IMR-90 (cell line): ENCODE measurements around the gene FLRT3. TPM values are rescaled to one million over a fixed set of nuclear protein-coding genes. Genes with fewer than 3 reads are reported as not detected.

ENCODE experiments used
- ATAC-seq: fragments of 200-7000 bp; cut with Tn5 transposase; 2 replicates; pipeline ENCODE4 v1.9.1; 2020; ENCODE audit warnings: low read depth, mild to moderate bottlenecking, moderate library complexity
- BruUV-seq: library from RNA; stranded (reverse); fragments of 400-500 nt; replicated peaks from 2 replicates; lab custom pipeline; 2021; lab: Mats Ljungman, UMichigan
- CTCF ChIA-PET: fragments of 300-600 bp; formaldehyde crosslinking; extraction: SDS; loops from one replicate; lab custom pipeline; 2021; ENCODE audit warnings: antibody characterized with exemption; lab: Yijun Ruan, JAX
- POLR2A ChIA-PET: fragments of 300-600 bp; sonication (Branson Sonifier 250); formaldehyde crosslinking; loops from one replicate; lab custom pipeline; 2022; ENCODE audit warnings: antibody characterized with exemption; ENCODE audit not compliant: unreplicated experiment; lab: Charles Lee
- DNase-seq: peaks from one replicate; pipeline ENCODE4 v3.0.0; 2013
- H2AFZ ChIP-seq: replicated peaks from 2 replicates; pipeline ENCODE3; 2013; ENCODE audit warnings: low read length, mild to moderate bottlenecking; ENCODE audit not compliant: poor library complexity
- H2AK5ac ChIP-seq: 2 replicates; pipeline ENCODE4 v1.6.1; 2013; ENCODE audit warnings: low read depth, low read length, inconsistent platforms
- H2AK9ac ChIP-seq: replicated peaks from 2 replicates; pipeline ENCODE3; 2013; ENCODE audit warnings: mild to moderate bottlenecking, low read depth, low read length, moderate library complexity; ENCODE audit not compliant: poor library complexity
- H2BK120ac ChIP-seq: 2 replicates; pipeline ENCODE4 v1.6.1; 2013; ENCODE audit warnings: low read depth, low read length, inconsistent platforms
- H2BK15ac ChIP-seq: 3 replicates; pipeline ENCODE4 v1.6.1; 2013; ENCODE audit warnings: low read depth, low read length, inconsistent platforms
- H2BK20ac ChIP-seq: 2 replicates; pipeline ENCODE4 v1.6.1; 2013; ENCODE audit warnings: low read depth, mild to moderate bottlenecking, inconsistent platforms, low read length, moderate library complexity
- H2BK5ac ChIP-seq: 2 replicates; pipeline ENCODE4 v1.6.1; 2013; ENCODE audit warnings: mild to moderate bottlenecking, low read depth, low read length, inconsistent platforms; ENCODE audit not compliant: poor library complexity, severe bottlenecking
- H3K14ac ChIP-seq: replicated peaks from 2 replicates; pipeline ENCODE4 v1.6.1; 2013; ENCODE audit warnings: low read depth, low read length, inconsistent platforms
- H3K18ac ChIP-seq: 2 replicates; pipeline ENCODE4 v1.6.1; 2013; ENCODE audit warnings: low read depth, low read length, control low read depth
- H3K23ac ChIP-seq: 2 replicates; pipeline ENCODE4 v1.6.1; 2013; ENCODE audit warnings: low read depth, low read length, inconsistent platforms
- H3K27ac ChIP-seq: 2 replicates; pipeline ENCODE4 v1.5.1; 2013; ENCODE audit warnings: mild to moderate bottlenecking, control low read depth, low read length; ENCODE audit not compliant: insufficient read depth
- H3K27me3 ChIP-seq: 2 replicates; pipeline ENCODE4 v1.6.1; 2013; ENCODE audit warnings: low read length; ENCODE audit not compliant: control insufficient read depth, insufficient read depth
- H3K36me3 ChIP-seq: 2 replicates; pipeline ENCODE4 v1.6.1; 2013; ENCODE audit warnings: low read length, mixed read lengths; ENCODE audit not compliant: control insufficient read depth, insufficient read depth
- H3K4ac ChIP-seq: 2 replicates; pipeline ENCODE4 v1.6.1; 2013; ENCODE audit warnings: low read depth, low read length, inconsistent platforms
- H3K4me1 ChIP-seq: 2 replicates; pipeline ENCODE4 v1.6.1; 2013; ENCODE audit warnings: low read length, mixed read lengths; ENCODE audit not compliant: control insufficient read depth, insufficient read depth
- H3K4me2 ChIP-seq: 2 replicates; pipeline ENCODE4 v1.6.1; 2013; ENCODE audit warnings: low read depth, mild to moderate bottlenecking, control low read depth, low read length, moderate library complexity
- H3K4me3 ChIP-seq: 2 replicates; pipeline ENCODE4 v1.5.1; 2013; ENCODE audit warnings: low read depth, mild to moderate bottlenecking, control low read depth, low read length, moderate library complexity; ENCODE audit not compliant: insufficient read depth
- H3K56ac ChIP-seq: 2 replicates; pipeline ENCODE4 v1.6.1; 2013; ENCODE audit warnings: low read length, inconsistent platforms; ENCODE audit not compliant: insufficient read depth; ENCODE audit errors: extremely low read depth
- H3K79me1 ChIP-seq, 2 experiments: 2 replicates each; pipeline ENCODE4 v1.6.1; 2013; ENCODE audit warnings: low read length in 2 of 2, inconsistent platforms in 1 of 2, low read depth in 1 of 2
- H3K9ac ChIP-seq: 2 replicates; pipeline ENCODE4 v1.6.1; 2013; ENCODE audit warnings: low read depth, low read length, control low read depth
- H3K9me1 ChIP-seq: 2 replicates; pipeline ENCODE4 v1.6.1; 2013; ENCODE audit warnings: low read length, inconsistent platforms; ENCODE audit not compliant: insufficient read depth
- H3K9me3 ChIP-seq: 2 replicates; pipeline ENCODE4 v1.6.1; 2013; ENCODE audit warnings: low read length; ENCODE audit not compliant: control insufficient read depth, insufficient read depth
- H4K20me1 ChIP-seq: 2 replicates; pipeline ENCODE4 v1.6.1; 2013; ENCODE audit warnings: low read length, inconsistent platforms; ENCODE audit not compliant: insufficient read depth
- H4K5ac ChIP-seq: 2 replicates; pipeline ENCODE4 v1.6.1; 2013; ENCODE audit warnings: mild to moderate bottlenecking, low read depth, low read length, control low read depth
- H4K8ac ChIP-seq, 2 experiments: 2 replicates each; pipeline ENCODE4 v1.6.1; 2013; ENCODE audit warnings: low read depth in 2 of 2, low read length in 2 of 2, control low read depth in 1 of 2, inconsistent platforms in 1 of 2
- H4K91ac ChIP-seq: 2 replicates; pipeline ENCODE4 v1.6.1; 2013; ENCODE audit warnings: low read depth, low read length, inconsistent platforms; ENCODE audit not compliant: insufficient read depth
- MAZ ChIP-seq: IDR thresholded peaks from 2 replicates; pipeline ENCODE4 v1.6.1; 2012; ENCODE audit warnings: low read depth, mild to moderate bottlenecking, low read length, improper control_type of control experiment, moderate library complexity, borderline replicate concordance
- RCOR1 ChIP-seq: IDR thresholded peaks from 2 replicates; pipeline ENCODE4 v1.6.1; 2012; ENCODE audit warnings: mild to moderate bottlenecking, low read length, improper control_type of control experiment; ENCODE audit not compliant: insufficient replicate concordance
- RFX5 ChIP-seq: IDR thresholded peaks from 2 replicates; pipeline ENCODE4 v1.8.0; 2012; ENCODE audit warnings: low read depth, mild to moderate bottlenecking, low read length, moderate library complexity
- WGBS, 2 experiments: methylation state at CpG; one replicate each; pipeline versions ENCODE4 v1.1.5 to v1.1.7; 2013; ENCODE audit warnings: missing lambda C conversion rate in 2 of 2; ENCODE audit not compliant: insufficient read length in 1 of 2; ENCODE audit errors: extremely low coverage in 2 of 2; 5-methylcytosine and 5-hydroxymethylcytosine counted together
- dilution Hi-C: fragments of 300-500 bp; cut with HindIII; formaldehyde crosslinking; loops from one replicate; pipeline ENCODE4 v1.14.3; 2018; ENCODE audit warnings: low sequenced_read_pairs; ENCODE audit not compliant: unreplicated experiment
- in situ Hi-C: fragments of 300-500 bp; cut with MboI; formaldehyde crosslinking; loops from 3 replicates; pipeline ENCODE4 v1.14.3; 2019; ENCODE audit warnings: low sequenced_read_pairs, inconsistent platforms, mixed read lengths
- intact Hi-C: fragments of 100-400 bp; cut with micrococcal nuclease; formaldehyde crosslinking; loops from 2 replicates; pipeline ENCODE4 v1.10.0; 2022
- polyA plus RNA-seq, 3 experiments: library from polyadenylated mRNA; depleted of rRNA; stranded (reverse); fragments of >200 nt; gene quantifications; 2 replicates each; pipeline ENCODE4 v1.2.3, GENCODE V29; 2012; ENCODE audit warnings: low replicate concordance in 1 of 3
- total RNA-seq: library from RNA; depleted of rRNA; stranded (reverse); fragments of >200 nt; gene quantifications from 2 replicates; pipeline ENCODE4 v1.2.3, GENCODE V29; 2012
- TF ChIP-seq, protein P1 (sequence below): fragments of 150-350 bp; IDR thresholded peaks from 2 replicates; pipeline ENCODE4 v1.6.1; 2016; ENCODE audit warnings: low read depth, mild to moderate bottlenecking, low read length, moderate library complexity, borderline replicate concordance
- TF ChIP-seq, protein P2 (sequence below): fragments of 150-350 bp; IDR thresholded peaks from 2 replicates; pipeline ENCODE4 v1.6.1; 2017; ENCODE audit warnings: mild to moderate bottlenecking, antibody characterized with exemption, low read length, low read depth

Gene FLRT3
- total and polyA plus RNA-seq, 2 of the 4 experiments (the other 2 are of a cell fraction), result 1.8 to 6.6 TPM

DNA sequence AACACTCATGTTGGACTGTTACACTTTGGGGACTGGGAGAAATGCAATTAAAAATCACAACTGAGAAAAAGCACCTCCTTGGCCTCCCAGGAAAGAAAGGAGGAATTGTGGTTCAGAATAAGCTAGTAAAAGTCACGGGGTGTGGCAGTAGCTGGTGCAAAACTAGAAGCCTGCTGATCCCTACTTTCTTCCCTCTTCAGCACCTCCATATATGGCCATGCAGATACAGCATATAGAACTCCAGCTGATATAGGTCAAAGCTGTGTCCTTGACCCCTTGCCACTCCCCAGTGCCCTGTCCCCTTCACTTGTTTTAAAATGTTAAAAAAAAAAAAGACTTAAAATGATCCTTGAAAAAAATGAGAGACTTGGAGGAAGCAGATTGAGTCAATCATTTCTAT is 5.5 kb upstream of the FLRT3 start:
- no peak overlapping the region for H2BK120ac ChIP-seq
- H3K4me3 ChIP-seq, result no peak overlapping the region
- DNase-seq (no peak), ATAC-seq (no peak)
- H2AK9ac ChIP-seq, result no peak overlapping the region
- no peak overlapping the region for H2BK15ac ChIP-seq
- dilution Hi-C loops, result no loop called here
- no peak overlapping the region for H2AFZ ChIP-seq
- no peak overlapping the region for H4K5ac ChIP-seq
- intact Hi-C loops, result no loop called here
- H3K4me1 ChIP-seq, result peaks cover 2% of the 10 kb centered on the region; the same call in 1 of the 2 replicates
- no peak overlapping the region for H3K18ac ChIP-seq
- no peaks in the 10 kb centered on the region for H4K20me1 ChIP-seq
- H3K4me2 ChIP-seq, result no peak overlapping the region
- no peak overlapping the region for H3K56ac ChIP-seq
- H3K9ac ChIP-seq, result no peak overlapping the region
- H2BK5ac ChIP-seq, result no peak overlapping the region
- no peak overlapping the region for H3K14ac ChIP-seq
- in situ Hi-C loops, result no loop called here
- H3K4ac ChIP-seq, result no peak overlapping the region
- no peak overlapping the region for H2AK5ac ChIP-seq
- TF ChIP-seq RFX5 (no peak), MAZ (no peak), RCOR1 (no peak)
- TF ChIP-seq, protein P1, sequence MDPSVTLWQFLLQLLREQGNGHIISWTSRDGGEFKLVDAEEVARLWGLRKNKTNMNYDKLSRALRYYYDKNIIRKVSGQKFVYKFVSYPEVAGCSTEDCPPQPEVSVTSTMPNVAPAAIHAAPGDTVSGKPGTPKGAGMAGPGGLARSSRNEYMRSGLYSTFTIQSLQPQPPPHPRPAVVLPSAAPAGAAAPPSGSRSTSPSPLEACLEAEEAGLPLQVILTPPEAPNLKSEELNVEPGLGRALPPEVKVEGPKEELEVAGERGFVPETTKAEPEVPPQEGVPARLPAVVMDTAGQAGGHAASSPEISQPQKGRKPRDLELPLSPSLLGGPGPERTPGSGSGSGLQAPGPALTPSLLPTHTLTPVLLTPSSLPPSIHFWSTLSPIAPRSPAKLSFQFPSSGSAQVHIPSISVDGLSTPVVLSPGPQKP, result no peak
- TF ChIP-seq, protein P2, sequence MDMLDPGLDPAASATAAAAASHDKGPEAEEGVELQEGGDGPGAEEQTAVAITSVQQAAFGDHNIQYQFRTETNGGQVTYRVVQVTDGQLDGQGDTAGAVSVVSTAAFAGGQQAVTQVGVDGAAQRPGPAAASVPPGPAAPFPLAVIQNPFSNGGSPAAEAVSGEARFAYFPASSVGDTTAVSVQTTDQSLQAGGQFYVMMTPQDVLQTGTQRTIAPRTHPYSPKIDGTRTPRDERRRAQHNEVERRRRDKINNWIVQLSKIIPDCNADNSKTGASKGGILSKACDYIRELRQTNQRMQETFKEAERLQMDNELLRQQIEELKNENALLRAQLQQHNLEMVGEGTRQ, result no peak
- H3K9me1 ChIP-seq, result no peaks in the 10 kb centered on the region
- H3K27ac ChIP-seq, result no peak overlapping the region
- no TSS peak for BruUV-seq
- ChIA-PET POLR2A (no interaction called here), CTCF (no interaction called here)
- H3K36me3 ChIP-seq, result no peaks in the 10 kb centered on the region
- no peaks in the 10 kb centered on the region for H3K79me1 ChIP-seq
- no peak overlapping the region for H4K91ac ChIP-seq
- no CpG with 5 or more reads among the region's 1 CpG for WGBS, 2 experiments
- H3K9me3 ChIP-seq, result no peaks in the 10 kb centered on the region
- no peaks in the 10 kb centered on the region for H3K27me3 ChIP-seq
- H4K8ac ChIP-seq, result no peak overlapping the region
- no peak overlapping the region for H3K23ac ChIP-seq
- no peak overlapping the region for H2BK20ac ChIP-seq
